VCaP (cell line): ENCODE results near the gene SIAH3.

Experiments used
- H3K27ac ChIP-seq: fragments of 450-650 bp; 2 replicates; pipeline ENCODE4 v1.5.1; 2017
- CTCF ChIP-seq: fragments of 450-650 bp; conservative IDR thresholded peaks from 2 replicates; pipeline ENCODE4 v1.5.1; 2017; ENCODE audit warnings: mild to moderate bottlenecking, moderate library complexity

Gene SIAH3

GRCh38 chr13:45807520-45808099 lies 43.9 kb downstream of the SIAH3 start:
- peak; percentile 87 for TF ChIP-seq CTCF
- H3K27ac ChIP-seq: no peak overlapping the region

GRCh38 chr13:45800485-45800884 lies 51.1 kb downstream of the SIAH3 start:
- no peak overlapping the region for H3K27ac ChIP-seq
- no peak for TF ChIP-seq CTCF

GRCh38 chr13:45799451-45799850 lies 52.1 kb downstream of the SIAH3 start:
- H3K27ac ChIP-seq: no peak overlapping the region
- TF ChIP-seq CTCF: no peak

- no peak overlapping the region for H3K27ac ChIP-seq
- no peak for TF ChIP-seq CTCF
These were observed 52.7 kb downstream of the SIAH3 start for GRCh38 chr13:45798851-45799250.

GRCh38 chr13:45796426-45797235 lies 54.9 kb downstream of the SIAH3 start:
- TF ChIP-seq CTCF: no peak
- no peak overlapping the region for H3K27ac ChIP-seq

- no peak overlapping the region for H3K27ac ChIP-seq
- no peak for TF ChIP-seq CTCF
These were observed 58.7 kb downstream of the SIAH3 start for GRCh38 chr13:45792827-45793303.

GRCh38 chr13:45788011-45788410 lies 63.5 kb downstream of the SIAH3 start:
- H3K27ac ChIP-seq: no peak overlapping the region
- TF ChIP-seq CTCF: no peak
